MCF 10A (cell line): ENCODE measurements around the gene LRP1B. TPM values are rescaled to one million over a fixed set of nuclear protein-coding genes. Genes with fewer than 3 reads are reported as not detected.

Source experiments
- BruUV-seq: library from RNA; stranded (reverse); fragments of 400-500 nt; replicated peaks from 2 replicates; lab custom pipeline; 2021; lab: Mats Ljungman, UMichigan
- CTCF ChIA-PET: fragments of 300-600 bp; sonication (Branson Sonifier 250); formaldehyde crosslinking; extraction: SDS; loops from one replicate; lab custom pipeline; 2021; ENCODE audit warnings: antibody characterized with exemption, inconsistent platforms; lab: Yijun Ruan, JAX
- POLR2A ChIA-PET: fragments of 300-600, 350-650 bp; sonication (Branson Sonifier 250); formaldehyde crosslinking; extraction: SDS; loops from one replicate; lab custom pipeline; 2020; ENCODE audit warnings: antibody characterized with exemption, inconsistent platforms; lab: Yijun Ruan, JAX
- DNase-seq: peaks from one replicate; pipeline ENCODE4 v3.0.0-alpha.2; 2018; ENCODE audit not compliant: unreplicated experiment
- H3K27ac Mint-ChIP-seq: one replicate; pipeline ENCODE4 v1.8.0; 2022; ENCODE audit warnings: mild to moderate bottlenecking, low read depth, mixed read lengths; ENCODE audit not compliant: unreplicated experiment
- H3K27me3 Mint-ChIP-seq: one replicate; pipeline ENCODE4 v1.8.0; 2022; ENCODE audit warnings: mixed read lengths; ENCODE audit not compliant: insufficient read depth, unreplicated experiment
- H3K36me3 Mint-ChIP-seq: one replicate; pipeline ENCODE4 v1.8.0; 2022; ENCODE audit warnings: mild to moderate bottlenecking, moderate library complexity, mixed read lengths; ENCODE audit not compliant: insufficient read depth, unreplicated experiment
- H3K4me1 Mint-ChIP-seq: one replicate; pipeline ENCODE4 v1.8.0; 2022; ENCODE audit warnings: mixed read lengths; ENCODE audit not compliant: insufficient read depth, unreplicated experiment
- H3K4me3 Mint-ChIP-seq: one replicate; pipeline ENCODE4 v1.8.0; 2022; ENCODE audit warnings: mild to moderate bottlenecking, moderate library complexity, mixed read lengths; ENCODE audit not compliant: unreplicated experiment
- H3K9me3 Mint-ChIP-seq: one replicate; pipeline ENCODE4 v1.8.0; 2022; ENCODE audit warnings: mixed read lengths; ENCODE audit not compliant: unreplicated experiment
- CTCF ChIP-seq: fragments of 200-600 bp; IDR thresholded peaks from one replicate; pipeline ENCODE4 v1.8.0; 2022; ENCODE audit warnings: antibody characterized with exemption, mild to moderate bottlenecking; ENCODE audit not compliant: unreplicated experiment
- intact Hi-C: fragments of 100-400 bp; cut with micrococcal nuclease; formaldehyde crosslinking; loops from 2 replicates; pipeline ENCODE4 v1.14.1; 2022
- total RNA-seq: library from RNA; stranded (reverse); gene quantifications from 2 replicates; pipeline ENCODE4 v1.2.3, GENCODE V29; 2022

The LRP1B gene
- total RNA-seq, 1 experiment from 2014 or later = not detected

- no peaks in the 10 kb centered on the region for H3K36me3 Mint-ChIP-seq
- H3K27ac Mint-ChIP-seq = no peak overlapping the region
- ChIA-PET CTCF (interaction anchor here (0.5 to 1.4 kb wide), 5 partner anchors 10 to 1010 kb away, joined by 3 to 5 read pairs (median 3); no protein-coding TSS in a partner anchor), POLR2A (interaction anchor here (2.1 kb wide), 1 partner anchor 9 kb away, joined by 5 read pairs; no protein-coding TSS in a partner anchor)
- peak overlapping the region; percentile 58 for H3K4me3 Mint-ChIP-seq
- peak; percentile 23 for DNase-seq
- H3K27me3 Mint-ChIP-seq = peaks cover 92% of the 10 kb centered on the region
- H3K9me3 Mint-ChIP-seq = no peaks in the 10 kb centered on the region
- peaks cover 6% of the 10 kb centered on the region for H3K4me1 Mint-ChIP-seq
- no TSS peak for BruUV-seq
- TF ChIP-seq CTCF = no peak
- intact Hi-C loops = no loop called here
Measured at GRCh38 chr2:142130111-142131009, 456 bp downstream of the LRP1B start.

GRCh38 chr2:142128105-142128504 is 2.7 kb downstream of the LRP1B start:
- intact Hi-C loops = no loop called here
- Mint-ChIP-seq H3K4me3 (no peak overlapping the region), H3K27ac (no peak overlapping the region), H3K36me3 (no peaks in the 10 kb centered on the region), H3K4me1 (peaks cover 6% of the 10 kb centered on the region), H3K27me3 (peaks cover 96% of the 10 kb centered on the region), H3K9me3 (no peaks in the 10 kb centered on the region)
- TF ChIP-seq CTCF = no peak
- CTCF ChIA-PET = interaction anchor here (0.7 to 1.3 kb wide), 3 partner anchors 8 to 12 kb away, joined by 3 to 4 read pairs (median 4); no protein-coding TSS in a partner anchor
- POLR2A ChIA-PET = no interaction called here
- no TSS peak for BruUV-seq
- DNase-seq = no peak

DNA sequence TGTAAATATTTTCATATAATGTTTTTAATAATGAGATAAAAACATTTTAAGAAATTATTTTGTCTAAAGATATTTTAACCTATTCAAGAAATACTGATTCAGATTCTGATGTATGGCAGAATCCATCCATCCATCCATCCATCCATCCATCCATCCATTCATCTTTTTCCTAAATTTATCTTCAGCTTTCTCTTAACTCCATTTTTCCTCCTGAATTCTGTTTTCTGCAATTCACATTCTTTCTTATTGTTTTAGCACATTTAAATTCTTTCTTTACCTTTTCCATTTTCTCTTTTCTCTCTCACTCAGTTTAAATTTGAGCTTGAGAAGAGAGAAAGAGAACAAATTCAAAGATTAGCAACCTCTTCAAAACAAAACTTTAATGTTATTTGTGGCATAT is 3.6 kb downstream of the LRP1B start:
- no peaks in the 10 kb centered on the region for H3K36me3 Mint-ChIP-seq
- H3K27ac Mint-ChIP-seq = no peak overlapping the region
- H3K4me3 Mint-ChIP-seq = no peak overlapping the region
- ChIA-PET CTCF (interaction anchor here (0.6 kb wide), 2 partner anchors 169 to 357 kb away, joined by 3 read pairs; no protein-coding TSS in a partner anchor), POLR2A (no interaction called here)
- H3K4me1 Mint-ChIP-seq = peaks cover 6% of the 10 kb centered on the region
- no peak for DNase-seq
- H3K9me3 Mint-ChIP-seq = no peaks in the 10 kb centered on the region
- BruUV-seq = no TSS peak
- TF ChIP-seq CTCF = no peak
- intact Hi-C loops = no loop called here
- H3K27me3 Mint-ChIP-seq = peaks cover 95% of the 10 kb centered on the region

- peaks cover 95% of the 10 kb centered on the region for H3K27me3 Mint-ChIP-seq
- H3K27ac Mint-ChIP-seq = no peak overlapping the region
- no peak for DNase-seq
- TF ChIP-seq CTCF = no peak
- POLR2A ChIA-PET = no interaction called here
- no peak overlapping the region for H3K4me3 Mint-ChIP-seq
- H3K36me3 Mint-ChIP-seq = peaks cover 2% of the 10 kb centered on the region
- intact Hi-C loops = no loop called here
- H3K9me3 Mint-ChIP-seq = no peaks in the 10 kb centered on the region
- no peaks in the 10 kb centered on the region for H3K4me1 Mint-ChIP-seq
- CTCF ChIA-PET = no interaction called here
- no TSS peak for BruUV-seq
Measured at GRCh38 chr2:142124706-142125105, 6.1 kb downstream of the LRP1B start.
